WTC11 (cell line): ENCODE data around the gene MARCHF10. TPM values are rescaled to one million over a fixed set of nuclear protein-coding genes. Genes with fewer than 3 reads are reported as not detected.

Experiments used
- ATAC-seq: fragments of 200-7000 bp; cut with Tn5 transposase; 2 replicates; pipeline ENCODE4 v1.10.0; 2021; ENCODE audit warnings: mild to moderate bottlenecking, moderate library complexity
- CTCF ChIA-PET: fragments of 300-600 bp; sonication (Branson Sonifier 250); formaldehyde crosslinking; loops from one replicate; lab custom pipeline; 2021; ENCODE audit warnings: antibody characterized with exemption; lab: Charles Lee
- POLR2A ChIA-PET: fragments of 350-600 bp; sonication (Branson Sonifier 250); formaldehyde crosslinking; loops from one replicate; lab custom pipeline; 2021; ENCODE audit warnings: antibody characterized with exemption; lab: Charles Lee
- DNase-seq: peaks from one replicate; pipeline ENCODE4 v3.0.0; 2021; ENCODE audit warnings: low spot score
- H3K27ac Mint-ChIP-seq: 2 replicates; pipeline ENCODE4 v1.8.0; 2021; ENCODE audit warnings: mixed read lengths
- H3K27me3 Mint-ChIP-seq: 2 replicates; pipeline ENCODE4 v1.8.0; 2021; ENCODE audit warnings: low read depth, mild to moderate bottlenecking, moderate library complexity, mixed read lengths
- H3K36me3 Mint-ChIP-seq: 2 replicates; pipeline ENCODE4 v1.8.0; 2021; ENCODE audit warnings: mixed read lengths
- H3K4me1 Mint-ChIP-seq: 2 replicates; pipeline ENCODE4 v1.8.0; 2022; ENCODE audit warnings: mixed read lengths
- H3K4me3 Mint-ChIP-seq: 2 replicates; pipeline ENCODE4 v1.8.0; 2021; ENCODE audit warnings: mild to moderate bottlenecking, moderate library complexity, mixed read lengths
- H3K9me3 Mint-ChIP-seq: 2 replicates; pipeline ENCODE4 v1.8.0; 2021; ENCODE audit warnings: mixed read lengths
- ATF2 ChIP-seq: sonication (generic); formaldehyde crosslinking; IDR thresholded peaks from 2 replicates; pipeline ENCODE4 v1.8.1; 2022; ENCODE audit warnings: low read depth, missing genetic modification reagents, borderline replicate concordance
- ATF3 ChIP-seq: sonication (generic); formaldehyde crosslinking; conservative IDR thresholded peaks from 2 replicates; pipeline ENCODE4 v1.8.1; 2022; ENCODE audit warnings: mild to moderate bottlenecking, missing genetic modification reagents
- ERG ChIP-seq: fragments of 250-450 bp; sonication (Bioruptor Pico); IDR thresholded peaks from 2 replicates; pipeline ENCODE4 v1.8.0; 2021; ENCODE audit warnings: mild to moderate bottlenecking
- ETV6 ChIP-seq: sonication (generic); formaldehyde crosslinking; IDR thresholded peaks from 2 replicates; pipeline ENCODE4 v1.8.1; 2022; ENCODE audit warnings: mild to moderate bottlenecking, missing genetic modification reagents
- FOXK1 ChIP-seq: sonication (generic); formaldehyde crosslinking; IDR thresholded peaks from 2 replicates; pipeline ENCODE4 v1.8.0; 2022; ENCODE audit warnings: mild to moderate bottlenecking, moderate library complexity, missing genetic modification reagents
- FOXP1 ChIP-seq: sonication (generic); formaldehyde crosslinking; IDR thresholded peaks from 2 replicates; pipeline ENCODE4 v1.8.0; 2022; ENCODE audit warnings: missing genetic modification reagents, mild to moderate bottlenecking, moderate library complexity, borderline replicate concordance
- IRF2 ChIP-seq: sonication (generic); formaldehyde crosslinking; IDR thresholded peaks from 2 replicates; pipeline ENCODE4 v1.8.0; 2022; ENCODE audit warnings: low read depth, missing genetic modification reagents, borderline replicate concordance
- MYBL2 ChIP-seq: sonication (generic); formaldehyde crosslinking; IDR thresholded peaks from 2 replicates; pipeline ENCODE4 v1.8.1; 2023; ENCODE audit warnings: mild to moderate bottlenecking, moderate library complexity, missing genetic modification reagents
- NR1H2 ChIP-seq: sonication (generic); formaldehyde crosslinking; IDR thresholded peaks from 2 replicates; pipeline ENCODE4 v1.9.0; 2021; ENCODE audit warnings: mild to moderate bottlenecking, moderate library complexity, missing genetic modification reagents
- NR3C1 ChIP-seq: sonication (generic); formaldehyde crosslinking; conservative IDR thresholded peaks from 2 replicates; pipeline ENCODE4 v1.8.1; 2023; ENCODE audit warnings: low read depth, mild to moderate bottlenecking, missing genetic modification reagents
- USF2 ChIP-seq: sonication (generic); formaldehyde crosslinking; IDR thresholded peaks from 2 replicates; pipeline ENCODE4 v1.8.1; 2023; ENCODE audit warnings: mild to moderate bottlenecking, missing genetic modification reagents, moderate library complexity
- ZBTB21 ChIP-seq: sonication (generic); formaldehyde crosslinking; IDR thresholded peaks from 2 replicates; pipeline ENCODE4 v1.8.1; 2023; ENCODE audit warnings: mild to moderate bottlenecking, missing genetic modification reagents, borderline replicate concordance
- ZNF416 ChIP-seq: fragments of 250-450 bp; sonication (Bioruptor Pico); IDR thresholded peaks from 2 replicates; pipeline ENCODE4 v1.9.0; 2021; ENCODE audit warnings: mild to moderate bottlenecking, inconsistent platforms
- total RNA-seq: library from RNA; stranded (reverse); gene quantifications from 3 replicates; pipeline ENCODE4 v1.2.3, GENCODE V29; 2021
- TF ChIP-seq, protein P1 (sequence below): sonication (generic); formaldehyde crosslinking; IDR thresholded peaks from 2 replicates; pipeline ENCODE4 v1.8.0; 2023; ENCODE audit warnings: mild to moderate bottlenecking, missing genetic modification reagents
- TF ChIP-seq, protein P2 (sequence below): fragments of 250-450 bp; sonication (Bioruptor Pico); IDR thresholded peaks from 2 replicates; pipeline ENCODE4 v1.9.0; 2021; ENCODE audit warnings: mild to moderate bottlenecking
- TF ChIP-seq, protein P3 (sequence below): sonication (generic); formaldehyde crosslinking; IDR thresholded peaks from 2 replicates; pipeline ENCODE4 v1.8.0; 2023; ENCODE audit warnings: missing genetic modification reagents, mild to moderate bottlenecking, borderline replicate concordance
- TF ChIP-seq, protein P4 (sequence below): sonication (generic); formaldehyde crosslinking; IDR thresholded peaks from 2 replicates; pipeline ENCODE4 v1.8.0; 2022; ENCODE audit warnings: mild to moderate bottlenecking, missing genetic modification reagents

MARCHF10 gene
- total RNA-seq, 1 experiment from 2014 or later: 1.0 TPM

DNA sequence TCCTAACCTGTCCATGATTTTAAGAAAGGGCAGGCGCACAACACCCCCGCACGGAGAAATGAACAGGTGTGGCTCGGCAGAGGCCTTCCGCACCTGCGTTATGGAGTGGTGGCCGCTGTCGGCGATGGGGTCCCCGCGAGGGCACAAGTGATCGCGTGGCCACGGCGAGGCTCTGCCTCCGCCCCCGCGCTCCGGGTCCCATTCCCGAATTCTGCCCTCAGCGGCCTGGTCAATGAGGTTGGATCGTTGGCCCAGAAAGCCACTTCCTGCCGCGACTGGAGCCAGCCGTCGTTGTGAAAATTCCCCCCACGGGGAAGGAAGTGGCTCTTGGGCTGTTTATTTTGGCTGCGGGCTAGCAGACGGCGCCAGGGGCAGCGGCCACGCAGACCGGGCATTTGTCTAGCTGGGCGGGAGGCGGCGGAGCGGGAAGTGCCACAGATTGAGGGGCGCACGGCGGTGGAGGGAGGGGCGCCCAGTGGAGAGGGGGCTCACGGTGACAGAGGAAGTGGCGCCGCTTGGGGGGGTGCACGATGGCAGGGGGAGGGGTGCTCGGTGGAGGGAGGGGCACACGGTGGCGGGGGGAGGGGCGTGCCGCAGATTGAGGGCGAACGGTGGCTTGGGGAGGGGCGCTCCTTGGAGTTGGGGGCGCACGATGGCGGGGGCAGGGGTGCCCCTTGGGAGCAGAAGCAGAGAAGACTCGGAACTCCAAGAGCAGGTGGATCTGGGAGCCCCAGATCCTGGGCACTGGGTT is 155.7 kb downstream of the MARCHF10 start:
- peaks cover 10% of the 10 kb centered on the region for H3K27me3 Mint-ChIP-seq
- TF ChIP-seq MYBL2 (CRISPR knock-in tag): 0 out of 2 replicates have a peak, but pooled peaks have one; percentile 52
- TF ChIP-seq, protein P1, sequence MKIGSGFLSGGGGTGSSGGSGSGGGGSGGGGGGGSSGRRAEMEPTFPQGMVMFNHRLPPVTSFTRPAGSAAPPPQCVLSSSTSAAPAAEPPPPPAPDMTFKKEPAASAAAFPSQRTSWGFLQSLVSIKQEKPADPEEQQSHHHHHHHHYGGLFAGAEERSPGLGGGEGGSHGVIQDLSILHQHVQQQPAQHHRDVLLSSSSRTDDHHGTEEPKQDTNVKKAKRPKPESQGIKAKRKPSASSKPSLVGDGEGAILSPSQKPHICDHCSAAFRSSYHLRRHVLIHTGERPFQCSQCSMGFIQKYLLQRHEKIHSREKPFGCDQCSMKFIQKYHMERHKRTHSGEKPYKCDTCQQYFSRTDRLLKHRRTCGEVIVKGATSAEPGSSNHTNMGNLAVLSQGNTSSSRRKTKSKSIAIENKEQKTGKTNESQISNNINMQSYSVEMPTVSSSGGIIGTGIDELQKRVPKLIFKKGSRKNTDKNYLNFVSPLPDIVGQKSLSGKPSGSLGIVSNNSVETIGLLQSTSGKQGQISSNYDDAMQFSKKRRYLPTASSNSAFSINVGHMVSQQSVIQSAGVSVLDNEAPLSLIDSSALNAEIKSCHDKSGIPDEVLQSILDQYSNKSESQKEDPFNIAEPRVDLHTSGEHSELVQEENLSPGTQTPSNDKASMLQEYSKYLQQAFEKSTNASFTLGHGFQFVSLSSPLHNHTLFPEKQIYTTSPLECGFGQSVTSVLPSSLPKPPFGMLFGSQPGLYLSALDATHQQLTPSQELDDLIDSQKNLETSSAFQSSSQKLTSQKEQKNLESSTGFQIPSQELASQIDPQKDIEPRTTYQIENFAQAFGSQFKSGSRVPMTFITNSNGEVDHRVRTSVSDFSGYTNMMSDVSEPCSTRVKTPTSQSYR (CRISPR knock-in tag): no peak
- no peak for TF ChIP-seq ATF2 (CRISPR knock-in tag)
- peak; percentile 19; the same call in 1 of the 2 replicates for TF ChIP-seq FOXP1 (CRISPR knock-in tag)
- peak; percentile 62; the same call in 1 of the 2 replicates for TF ChIP-seq FOXK1
- TF ChIP-seq ZNF416 (CRISPR knock-in tag): no peak
- TF ChIP-seq NR1H2: no peak
- no peak for TF ChIP-seq ATF3 (CRISPR knock-in tag)
- TF ChIP-seq, protein P2, sequence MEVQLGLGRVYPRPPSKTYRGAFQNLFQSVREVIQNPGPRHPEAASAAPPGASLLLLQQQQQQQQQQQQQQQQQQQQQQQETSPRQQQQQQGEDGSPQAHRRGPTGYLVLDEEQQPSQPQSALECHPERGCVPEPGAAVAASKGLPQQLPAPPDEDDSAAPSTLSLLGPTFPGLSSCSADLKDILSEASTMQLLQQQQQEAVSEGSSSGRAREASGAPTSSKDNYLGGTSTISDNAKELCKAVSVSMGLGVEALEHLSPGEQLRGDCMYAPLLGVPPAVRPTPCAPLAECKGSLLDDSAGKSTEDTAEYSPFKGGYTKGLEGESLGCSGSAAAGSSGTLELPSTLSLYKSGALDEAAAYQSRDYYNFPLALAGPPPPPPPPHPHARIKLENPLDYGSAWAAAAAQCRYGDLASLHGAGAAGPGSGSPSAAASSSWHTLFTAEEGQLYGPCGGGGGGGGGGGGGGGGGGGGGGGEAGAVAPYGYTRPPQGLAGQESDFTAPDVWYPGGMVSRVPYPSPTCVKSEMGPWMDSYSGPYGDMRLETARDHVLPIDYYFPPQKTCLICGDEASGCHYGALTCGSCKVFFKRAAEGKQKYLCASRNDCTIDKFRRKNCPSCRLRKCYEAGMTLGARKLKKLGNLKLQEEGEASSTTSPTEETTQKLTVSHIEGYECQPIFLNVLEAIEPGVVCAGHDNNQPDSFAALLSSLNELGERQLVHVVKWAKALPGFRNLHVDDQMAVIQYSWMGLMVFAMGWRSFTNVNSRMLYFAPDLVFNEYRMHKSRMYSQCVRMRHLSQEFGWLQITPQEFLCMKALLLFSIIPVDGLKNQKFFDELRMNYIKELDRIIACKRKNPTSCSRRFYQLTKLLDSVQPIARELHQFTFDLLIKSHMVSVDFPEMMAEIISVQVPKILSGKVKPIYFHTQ (CRISPR knock-in tag): no peak
- TF ChIP-seq, protein P3, sequence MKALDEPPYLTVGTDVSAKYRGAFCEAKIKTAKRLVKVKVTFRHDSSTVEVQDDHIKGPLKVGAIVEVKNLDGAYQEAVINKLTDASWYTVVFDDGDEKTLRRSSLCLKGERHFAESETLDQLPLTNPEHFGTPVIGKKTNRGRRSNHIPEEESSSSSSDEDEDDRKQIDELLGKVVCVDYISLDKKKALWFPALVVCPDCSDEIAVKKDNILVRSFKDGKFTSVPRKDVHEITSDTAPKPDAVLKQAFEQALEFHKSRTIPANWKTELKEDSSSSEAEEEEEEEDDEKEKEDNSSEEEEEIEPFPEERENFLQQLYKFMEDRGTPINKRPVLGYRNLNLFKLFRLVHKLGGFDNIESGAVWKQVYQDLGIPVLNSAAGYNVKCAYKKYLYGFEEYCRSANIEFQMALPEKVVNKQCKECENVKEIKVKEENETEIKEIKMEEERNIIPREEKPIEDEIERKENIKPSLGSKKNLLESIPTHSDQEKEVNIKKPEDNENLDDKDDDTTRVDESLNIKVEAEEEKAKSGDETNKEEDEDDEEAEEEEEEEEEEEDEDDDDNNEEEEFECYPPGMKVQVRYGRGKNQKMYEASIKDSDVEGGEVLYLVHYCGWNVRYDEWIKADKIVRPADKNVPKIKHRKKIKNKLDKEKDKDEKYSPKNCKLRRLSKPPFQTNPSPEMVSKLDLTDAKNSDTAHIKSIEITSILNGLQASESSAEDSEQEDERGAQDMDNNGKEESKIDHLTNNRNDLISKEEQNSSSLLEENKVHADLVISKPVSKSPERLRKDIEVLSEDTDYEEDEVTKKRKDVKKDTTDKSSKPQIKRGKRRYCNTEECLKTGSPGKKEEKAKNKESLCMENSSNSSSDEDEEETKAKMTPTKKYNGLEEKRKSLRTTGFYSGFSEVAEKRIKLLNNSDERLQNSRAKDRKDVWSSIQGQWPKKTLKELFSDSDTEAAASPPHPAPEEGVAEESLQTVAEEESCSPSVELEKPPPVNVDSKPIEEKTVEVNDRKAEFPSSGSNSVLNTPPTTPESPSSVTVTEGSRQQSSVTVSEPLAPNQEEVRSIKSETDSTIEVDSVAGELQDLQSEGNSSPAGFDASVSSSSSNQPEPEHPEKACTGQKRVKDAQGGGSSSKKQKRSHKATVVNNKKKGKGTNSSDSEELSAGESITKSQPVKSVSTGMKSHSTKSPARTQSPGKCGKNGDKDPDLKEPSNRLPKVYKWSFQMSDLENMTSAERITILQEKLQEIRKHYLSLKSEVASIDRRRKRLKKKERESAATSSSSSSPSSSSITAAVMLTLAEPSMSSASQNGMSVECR (CRISPR knock-in tag): 0 out of 2 replicates have a peak, but pooled peaks have one; percentile 36
- TF ChIP-seq ERG: no peak
- TF ChIP-seq ZBTB21: no peak
- no peak for TF ChIP-seq IRF2
- TF ChIP-seq ETV6: peak; percentile 34
- TF ChIP-seq NR3C1: no peak
- TF ChIP-seq, protein P4, sequence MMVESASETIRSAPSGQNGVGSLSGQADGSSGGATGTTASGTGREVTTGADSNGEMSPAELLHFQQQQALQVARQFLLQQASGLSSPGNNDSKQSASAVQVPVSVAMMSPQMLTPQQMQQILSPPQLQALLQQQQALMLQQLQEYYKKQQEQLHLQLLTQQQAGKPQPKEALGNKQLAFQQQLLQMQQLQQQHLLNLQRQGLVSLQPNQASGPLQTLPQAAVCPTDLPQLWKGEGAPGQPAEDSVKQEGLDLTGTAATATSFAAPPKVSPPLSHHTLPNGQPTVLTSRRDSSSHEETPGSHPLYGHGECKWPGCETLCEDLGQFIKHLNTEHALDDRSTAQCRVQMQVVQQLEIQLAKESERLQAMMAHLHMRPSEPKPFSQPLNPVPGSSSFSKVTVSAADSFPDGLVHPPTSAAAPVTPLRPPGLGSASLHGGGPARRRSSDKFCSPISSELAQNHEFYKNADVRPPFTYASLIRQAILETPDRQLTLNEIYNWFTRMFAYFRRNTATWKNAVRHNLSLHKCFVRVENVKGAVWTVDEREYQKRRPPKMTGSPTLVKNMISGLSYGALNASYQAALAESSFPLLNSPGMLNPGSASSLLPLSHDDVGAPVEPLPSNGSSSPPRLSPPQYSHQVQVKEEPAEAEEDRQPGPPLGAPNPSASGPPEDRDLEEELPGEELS (CRISPR knock-in tag): 0 out of 2 replicates have a peak, but pooled peaks have one; percentile 50
- no peak; the same call in 1 of the 2 replicates for TF ChIP-seq USF2

More for the DNA sequence above, 155.7 kb downstream of the MARCHF10 start:
- DNase-seq (peak; percentile 52), ATAC-seq (peak; percentile 17)
- Mint-ChIP-seq H3K9me3 (peaks cover 6% of the 10 kb centered on the region; the same call in 1 of the 2 replicates), H3K4me1 (peaks cover 35% of the 10 kb centered on the region), H3K36me3 (peaks cover 5% of the 10 kb centered on the region; the same call in 1 of the 2 replicates), H3K27ac (peak overlapping the region; percentile 38), H3K4me3 (peak overlapping the region; percentile 85)
- POLR2A ChIA-PET: interaction anchor here (1.0 to 1.9 kb wide), 3 partner anchors 14 to 19 kb away, joined by 3 to 15 read pairs (median 6); no protein-coding TSS in a partner anchor
- CTCF ChIA-PET: interaction anchor here (0.7 to 2.0 kb wide), 3 partner anchors 15 to 20 kb away, joined by 3 to 7 read pairs (median 5); no protein-coding TSS in a partner anchor
